ENCODE data around the gene THUMPD2.

GRCh38 chr2:39779341-39779851, 338 bp upstream of the THUMPD2 start:
- TF ChIP-seq CTCF (IDR thresholded peaks at IDR 0.05) (no peak), POLR2A (IDR thresholded peaks at IDR 0.05) (no peak)
